HepG2 (cell line): ENCODE data around the gene DDRGK1. TPM values are rescaled to one million over a fixed set of nuclear protein-coding genes. Genes with fewer than 3 reads are reported as not detected.

Source experiments
- BORCS8-MEF2B ChIP-seq: sonication (generic); formaldehyde crosslinking; IDR thresholded peaks from 2 replicates; pipeline ENCODE4 v1.8.0; 2022; ENCODE audit warnings: mild to moderate bottlenecking, missing genetic modification reagents
- CENPX ChIP-seq: sonication (generic); formaldehyde crosslinking; IDR thresholded peaks from 2 replicates; pipeline ENCODE4 v1.9.0; 2021; ENCODE audit warnings: mild to moderate bottlenecking, missing genetic modification reagents, moderate library complexity
- FOXA1 ChIP-seq, 2 experiments: fragments of 450-650 bp in 1 of 2; sonication (generic) in 1 of 2; formaldehyde crosslinking in 1 of 2; IDR thresholded peaks; 2 replicates each; pipeline versions ENCODE4 v1.4.0 to v1.6.1; 2016 to 2020; ENCODE audit warnings: missing genetic modification reagents in 1 of 2
- GABPA ChIP-seq, 2 experiments: IDR thresholded peaks; 2 replicates each; pipeline ENCODE4 v1.6.1; 2011 to 2016; ENCODE audit warnings: low read depth in 2 of 2, low read length in 1 of 2, missing biosample characterization in 1 of 2, missing genetic modification characterization in 1 of 2
- KAT8 ChIP-seq: IDR thresholded peaks from 2 replicates; pipeline ENCODE4 v1.6.1; 2016; ENCODE audit warnings: missing genetic modification reagents, missing compliant biosample characterization
- KDM1A ChIP-seq: IDR thresholded peaks from 2 replicates; pipeline ENCODE4 v1.6.1; 2016; ENCODE audit warnings: missing compliant biosample characterization
- MAZ ChIP-seq, 2 experiments: sonication (generic) in 1 of 2; formaldehyde crosslinking in 1 of 2; IDR thresholded peaks; 2 replicates each; pipeline versions ENCODE4 v1.5.0 to v1.6.1; 2012 to 2020; ENCODE audit warnings: low read depth in 2 of 2, mild to moderate bottlenecking in 2 of 2, borderline replicate concordance in 1 of 2, improper control_type of control experiment in 1 of 2, low read length in 1 of 2, missing genetic modification reagents in 1 of 2, moderate library complexity in 1 of 2
- PAX8 ChIP-seq: sonication (generic); formaldehyde crosslinking; IDR thresholded peaks from 2 replicates; pipeline ENCODE4 v1.8.0; 2022; ENCODE audit warnings: mild to moderate bottlenecking, missing genetic modification reagents, borderline replicate concordance
- SMARCE1 ChIP-seq: fragments of 450-650 bp; IDR thresholded peaks from 2 replicates; pipeline ENCODE4 v1.6.1; 2017; ENCODE audit warnings: borderline replicate concordance
- SRY ChIP-seq: sonication (generic); formaldehyde crosslinking; IDR thresholded peaks from 2 replicates; pipeline ENCODE4 v1.8.0; 2022; ENCODE audit warnings: mild to moderate bottlenecking, missing genetic modification reagents
- TAF1 ChIP-seq: sonication (generic); formaldehyde crosslinking; IDR thresholded peaks from 2 replicates; pipeline ENCODE4 v1.4.0; 2020; ENCODE audit warnings: missing genetic modification reagents
- ZBTB10 ChIP-seq: sonication (generic); formaldehyde crosslinking; IDR thresholded peaks from 2 replicates; pipeline ENCODE4 v1.4.0; 2020; ENCODE audit warnings: missing genetic modification reagents, borderline replicate concordance
- ZFP62 ChIP-seq: sonication (generic); formaldehyde crosslinking; IDR thresholded peaks from 2 replicates; pipeline ENCODE4 v1.4.0; 2020; ENCODE audit warnings: missing genetic modification reagents
- ZMYM3 ChIP-seq: sonication (generic); formaldehyde crosslinking; IDR thresholded peaks from 2 replicates; pipeline ENCODE4 v1.5.1; 2020; ENCODE audit warnings: mild to moderate bottlenecking, missing genetic modification reagents
- ZNF543 ChIP-seq: sonication (generic); formaldehyde crosslinking; IDR thresholded peaks from 2 replicates; pipeline ENCODE4 v1.4.0; 2020; ENCODE audit warnings: mild to moderate bottlenecking, missing genetic modification reagents
- polyA plus RNA-seq, 8 experiments: library from polyadenylated mRNA; depleted of rRNA in 3 of 8; stranded (reverse) in 7 of 8; unstranded in 1 of 8; fragments of >200 nt; fragmentation: Illumina TruSeq in 4 of 8; extraction: Trizol in 4 of 8; gene quantifications; 2 replicates each; pipeline versions ENCODE4 v1.2.1 to v1.2.3, GENCODE V29; 2011 to 2016; ENCODE audit warnings: low read depth in 4 of 8, missing spikeins in 1 of 8, mixed read lengths in 1 of 8; ENCODE audit not compliant: insufficient read depth in 1 of 8
- total RNA-seq, 5 experiments: library from RNA; depleted of rRNA; stranded (reverse); fragments of >200 nt; fragmentation: Illumina TruSeq; extraction: Trizol; gene quantifications; 2 replicates each; pipeline ENCODE4 v1.2.3, GENCODE V29; 2016; ENCODE audit warnings: low read depth in 1 of 5
- TF ChIP-seq, protein P1 (sequence below): sonication (generic); formaldehyde crosslinking; IDR thresholded peaks from 2 replicates; pipeline ENCODE4 v1.4.0; 2020; ENCODE audit warnings: missing genetic modification reagents, borderline replicate concordance
- TF ChIP-seq, protein P2 (sequence below): sonication (generic); formaldehyde crosslinking; IDR thresholded peaks from 2 replicates; pipeline ENCODE4 v1.8.1; 2023; ENCODE audit warnings: missing genetic modification reagents, inconsistent platforms, borderline replicate concordance
- TF ChIP-seq, protein P3 (sequence below): sonication (generic); formaldehyde crosslinking; IDR thresholded peaks from 2 replicates; pipeline ENCODE4 v1.8.0; 2022; ENCODE audit warnings: mild to moderate bottlenecking, missing genetic modification reagents, borderline replicate concordance

The DDRGK1 gene
- total and polyA plus RNA-seq, 2 of the 13 experiments (the other 11 are each of a cell fraction or from before 2014, with no cell fraction given): 96.7 to 149 TPM

DNA sequence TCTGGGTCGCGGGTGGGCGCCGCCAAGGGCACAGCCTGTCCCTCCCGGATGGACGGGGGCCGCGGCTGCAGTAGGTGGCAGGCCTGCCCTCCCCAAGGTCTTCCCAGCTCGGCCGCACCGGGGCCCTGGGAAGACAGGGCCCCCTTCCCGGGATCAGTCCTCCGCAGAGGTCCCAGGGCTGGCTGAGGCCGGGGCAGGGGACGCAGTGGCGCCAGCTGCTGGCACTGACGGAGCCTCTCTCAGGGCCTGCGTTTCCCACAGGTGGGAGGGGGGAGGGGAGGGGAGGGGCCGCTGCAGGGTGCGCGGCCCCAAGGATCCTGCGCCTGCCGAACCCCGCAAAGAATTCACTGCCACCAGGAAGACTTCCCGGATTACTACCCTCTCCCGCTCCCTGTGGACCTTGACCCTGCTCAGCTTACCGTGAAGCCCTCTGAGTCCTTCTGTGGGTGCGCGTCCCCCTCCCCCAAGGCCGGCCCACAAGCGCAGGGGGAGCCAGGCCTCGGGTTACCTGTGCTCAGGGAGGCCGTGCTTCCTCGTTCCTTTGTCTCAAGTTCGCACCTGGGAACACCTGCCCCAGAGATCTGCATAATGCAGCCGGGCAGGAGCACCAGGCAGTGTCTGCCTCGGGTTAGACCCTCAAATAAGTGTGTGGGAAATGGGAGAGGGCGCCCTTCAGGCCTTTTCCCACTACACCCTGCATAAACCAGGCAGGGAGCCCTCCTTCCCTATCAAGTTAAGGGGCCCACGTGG, 36.2 kb downstream of the DDRGK1 start (continued):
- TF ChIP-seq, protein P1, sequence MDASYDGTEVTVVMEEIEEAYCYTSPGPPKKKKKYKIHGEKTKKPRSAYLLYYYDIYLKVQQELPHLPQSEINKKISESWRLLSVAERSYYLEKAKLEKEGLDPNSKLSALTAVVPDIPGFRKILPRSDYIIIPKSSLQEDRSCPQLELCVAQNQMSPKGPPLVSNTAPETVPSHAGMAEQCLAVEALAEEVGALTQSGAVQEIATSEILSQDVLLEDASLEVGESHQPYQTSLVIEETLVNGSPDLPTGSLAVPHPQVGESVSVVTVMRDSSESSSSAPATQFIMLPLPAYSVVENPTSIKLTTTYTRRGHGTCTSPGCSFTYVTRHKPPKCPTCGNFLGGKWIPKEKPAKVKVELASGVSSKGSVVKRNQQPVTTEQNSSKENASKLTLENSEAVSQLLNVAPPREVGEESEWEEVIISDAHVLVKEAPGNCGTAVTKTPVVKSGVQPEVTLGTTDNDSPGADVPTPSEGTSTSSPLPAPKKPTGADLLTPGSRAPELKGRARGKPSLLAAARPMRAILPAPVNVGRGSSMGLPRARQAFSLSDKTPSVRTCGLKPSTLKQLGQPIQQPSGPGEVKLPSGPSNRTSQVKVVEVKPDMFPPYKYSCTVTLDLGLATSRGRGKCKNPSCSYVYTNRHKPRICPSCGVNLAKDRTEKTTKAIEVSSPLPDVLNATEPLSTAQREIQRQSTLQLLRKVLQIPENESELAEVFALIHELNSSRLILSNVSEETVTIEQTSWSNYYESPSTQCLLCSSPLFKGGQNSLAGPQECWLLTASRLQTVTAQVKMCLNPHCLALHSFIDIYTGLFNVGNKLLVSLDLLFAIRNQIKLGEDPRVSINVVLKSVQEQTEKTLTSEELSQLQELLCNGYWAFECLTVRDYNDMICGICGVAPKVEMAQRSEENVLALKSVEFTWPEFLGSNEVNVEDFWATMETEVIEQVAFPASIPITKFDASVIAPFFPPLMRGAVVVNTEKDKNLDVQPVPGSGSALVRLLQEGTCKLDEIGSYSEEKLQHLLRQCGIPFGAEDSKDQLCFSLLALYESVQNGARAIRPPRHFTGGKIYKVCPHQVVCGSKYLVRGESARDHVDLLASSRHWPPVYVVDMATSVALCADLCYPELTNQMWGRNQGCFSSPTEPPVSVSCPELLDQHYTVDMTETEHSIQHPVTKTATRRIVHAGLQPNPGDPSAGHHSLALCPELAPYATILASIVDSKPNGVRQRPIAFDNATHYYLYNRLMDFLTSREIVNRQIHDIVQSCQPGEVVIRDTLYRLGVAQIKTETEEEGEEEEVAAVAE (CRISPR knock-in tag): peak; percentile 71; the same call in 1 of the 2 replicates
- TF ChIP-seq TAF1 (CRISPR knock-in tag) (peak; percentile 32), SRY (CRISPR knock-in tag) (no peak; the same call in 1 of the 2 replicates), KAT8 (peak; percentile 87), KDM1A (CRISPR knock-in tag) (peak; percentile 91; the same call in 1 of the 2 replicates), BORCS8-MEF2B (peak; percentile 74; the same call in 1 of the 2 replicates), FOXA1 (IDR thresholded peaks at IDR 0.05) (no peak), FOXA1 (CRISPR knock-in tag; IDR thresholded peaks at IDR 0.05) (no peak), SMARCE1 (no peak), ZBTB10 (CRISPR knock-in tag) (peak; percentile 89; the same call in 1 of the 2 replicates), ZFP62 (CRISPR knock-in tag) (no peak), ZMYM3 (CRISPR knock-in tag) (peak; percentile 99), MAZ (IDR thresholded peaks at IDR 0.05; ENCODE audit: borderline replicate concordance, low read depth, low read length) (peak; percentile 96), MAZ (CRISPR knock-in tag; IDR thresholded peaks at IDR 0.05; ENCODE audit: low read depth) (peak; percentile 91), CENPX (CRISPR knock-in tag) (no peak), GABPA (IDR thresholded peaks at IDR 0.05; ENCODE audit: low read depth, low read length) (no peak), GABPA (CRISPR knock-in tag; IDR thresholded peaks at IDR 0.05; ENCODE audit: low read depth) (0 out of 2 replicates have a peak, but pooled peaks have one; percentile 23), PAX8 (CRISPR knock-in tag) (peak; percentile 89; the same call in 1 of the 2 replicates), ZNF543 (CRISPR knock-in tag) (peak; percentile 87; the same call in 1 of the 2 replicates)
- TF ChIP-seq, protein P2, sequence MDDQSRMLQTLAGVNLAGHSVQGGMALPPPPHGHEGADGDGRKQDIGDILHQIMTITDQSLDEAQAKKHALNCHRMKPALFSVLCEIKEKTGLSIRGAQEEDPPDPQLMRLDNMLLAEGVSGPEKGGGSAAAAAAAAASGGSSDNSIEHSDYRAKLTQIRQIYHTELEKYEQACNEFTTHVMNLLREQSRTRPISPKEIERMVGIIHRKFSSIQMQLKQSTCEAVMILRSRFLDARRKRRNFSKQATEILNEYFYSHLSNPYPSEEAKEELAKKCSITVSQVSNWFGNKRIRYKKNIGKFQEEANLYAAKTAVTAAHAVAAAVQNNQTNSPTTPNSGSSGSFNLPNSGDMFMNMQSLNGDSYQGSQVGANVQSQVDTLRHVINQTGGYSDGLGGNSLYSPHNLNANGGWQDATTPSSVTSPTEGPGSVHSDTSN (CRISPR knock-in tag): no peak
- TF ChIP-seq, protein P3, sequence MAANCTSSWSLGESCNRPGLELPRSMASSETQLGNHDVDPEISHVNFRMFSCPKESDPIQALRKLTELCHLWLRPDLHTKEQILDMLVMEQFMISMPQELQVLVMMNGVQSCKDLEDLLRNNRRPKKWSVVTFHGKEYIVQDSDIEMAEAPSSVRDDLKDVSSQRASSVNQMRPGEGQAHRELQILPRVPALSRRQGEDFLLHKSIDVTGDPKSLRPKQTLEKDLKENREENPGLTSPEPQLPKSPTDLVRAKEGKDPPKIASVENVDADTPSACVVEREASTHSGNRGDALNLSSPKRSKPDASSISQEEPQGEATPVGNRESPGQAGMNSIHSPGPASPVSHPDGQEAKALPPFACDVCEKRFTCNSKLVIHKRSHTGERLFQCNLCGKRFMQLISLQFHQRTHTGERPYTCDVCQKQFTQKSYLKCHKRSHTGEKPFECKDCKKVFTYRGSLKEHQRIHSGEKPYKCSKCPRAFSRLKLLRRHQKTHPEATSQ: no peak
